K562 (cell line): ENCODE data around the gene SLC27A2. TPM values are rescaled to one million over a fixed set of nuclear protein-coding genes. Genes with fewer than 3 reads are reported as not detected.

ENCODE experiments used
- ATAC-seq: fragments of 200-7000 bp; cut with Tn5 transposase; 3 replicates; pipeline ENCODE4 v1.9.1; 2020; ENCODE audit warnings: moderate library complexity
- BruUV-seq: library from RNA; stranded (reverse); fragments of 400-500 nt; replicated peaks from 2 replicates; lab custom pipeline; 2021; lab: Mats Ljungman, UMichigan
- CTCF ChIA-PET: fragments of 300-600 bp; formaldehyde crosslinking; extraction: SDS; loops from one replicate; lab custom pipeline; 2021; ENCODE audit warnings: low intra/inter-chr PET ratio; lab: Yijun Ruan, JAX
- POLR2A ChIA-PET: fragments of 300-600, 350-650 bp; sonication (Branson Sonifier 250); formaldehyde crosslinking; extraction: SDS; loops from one replicate; lab custom pipeline; 2021; ENCODE audit warnings: antibody characterized with exemption, inconsistent platforms; lab: Yijun Ruan, JAX
- DNase-seq, 4 experiments: peaks; one replicate each; pipeline versions ENCODE4 v3.0.0 to v3.0.0-alpha.2; 2011 to 2018; ENCODE audit warnings: low spot score in 3 of 4, mixed read lengths in 3 of 4; ENCODE audit errors: extremely low read depth in 1 of 4
- FAIRE-seq: peaks from 2 replicates; lab custom pipeline; 2011; peaks lifted over from hg19 to GRCh38; lab: Jason Lieb, UNC
- H2AFZ ChIP-seq: 2 replicates; pipeline ENCODE4 v1.6.0; 2011; ENCODE audit warnings: low read depth, low read length, control low read depth, inconsistent platforms
- H3K27ac ChIP-seq: fragments of 200-600 bp; 3 replicates; pipeline ENCODE4 v1.8.0; 2011; ENCODE audit warnings: low read depth, mild to moderate bottlenecking, control low read depth, inconsistent platforms, low read length, moderate library complexity, mixed read lengths; ENCODE audit errors: extremely low read depth
- H3K27me3 ChIP-seq, 2 experiments: fragments of 300-600 bp in 1 of 2; 2 replicates in 1 of 2; 3 replicates in 1 of 2; pipeline versions ENCODE4 v1.6.0 to v1.8.0; 2011; ENCODE audit warnings: inconsistent platforms in 2 of 2, low read length in 2 of 2, mild to moderate bottlenecking in 1 of 2, mixed read lengths in 1 of 2, moderate library complexity in 1 of 2; ENCODE audit not compliant: control insufficient read depth in 2 of 2, insufficient read depth in 2 of 2
- H3K36me3 ChIP-seq: fragments of 300-600 bp; 3 replicates; pipeline ENCODE4 v1.8.0; 2011; ENCODE audit warnings: mild to moderate bottlenecking, low read length, inconsistent platforms; ENCODE audit not compliant: control insufficient read depth, insufficient read depth
- H3K4me1 ChIP-seq, 2 experiments: fragments of 200-600 bp in 1 of 2; replicated peaks in 1 of 2; 2 replicates in 1 of 2; 3 replicates in 1 of 2; pipeline versions ENCODE4 v1.5.1 to v1.8.0; 2011; ENCODE audit warnings: inconsistent platforms in 2 of 2, low read length in 2 of 2, mild to moderate bottlenecking in 1 of 2, mixed read lengths in 1 of 2, moderate library complexity in 1 of 2; ENCODE audit not compliant: control insufficient read depth in 2 of 2, insufficient read depth in 2 of 2
- H3K4me2 ChIP-seq: 2 replicates; pipeline ENCODE4 v1.6.1; 2011; ENCODE audit warnings: low read length, control low read depth, inconsistent platforms, mixed read lengths; ENCODE audit not compliant: insufficient read depth
- H3K4me3 ChIP-seq: fragments of 200-600 bp; sonication (generic), shearing (Covaris generic); 2 replicates; pipeline ENCODE4 v1.5.1; 2016; ENCODE audit warnings: control low read depth, inconsistent platforms
- H3K79me2 ChIP-seq: fragments of 200-600 bp; 3 replicates; pipeline ENCODE4 v1.8.0; 2011; ENCODE audit warnings: low read length, inconsistent platforms; ENCODE audit not compliant: control insufficient read depth, insufficient read depth
- H3K9ac ChIP-seq, 2 experiments: 2 replicates each; pipeline versions ENCODE4 v1.6.0 to v1.6.1; 2011; ENCODE audit warnings: low read depth in 2 of 2, low read length in 2 of 2, control low read depth in 1 of 2, inconsistent platforms in 1 of 2, mild to moderate bottlenecking in 1 of 2, mixed read lengths in 1 of 2; ENCODE audit not compliant: insufficient read depth in 1 of 2
- H3K9me1 ChIP-seq: one replicate; pipeline ENCODE4 v1.6.0; 2011; ENCODE audit warnings: inconsistent platforms, mild to moderate bottlenecking, low read length, moderate library complexity; ENCODE audit not compliant: control insufficient read depth, insufficient read depth
- H3K9me3 ChIP-seq: replicated peaks from 2 replicates; pipeline ENCODE4 v1.5.1; 2011; ENCODE audit warnings: low read depth, low read length, inconsistent platforms; ENCODE audit not compliant: control insufficient read depth, insufficient read depth
- H4K20me1 ChIP-seq: replicated peaks from 2 replicates; pipeline ENCODE4 v1.6.1; 2011; ENCODE audit warnings: low read length, inconsistent platforms, mixed read lengths; ENCODE audit not compliant: control insufficient read depth, insufficient read depth
- CBX5 ChIP-seq: IDR thresholded peaks from 2 replicates; pipeline ENCODE4 v1.6.1; 2014; ENCODE audit warnings: low read depth, borderline replicate concordance
- FUS ChIP-seq: fragments of 200-400 bp; formaldehyde crosslinking; optimal IDR thresholded peaks from 2 replicates; pipeline ENCODE3; 2017; ENCODE audit warnings: low read depth, low read length
- HDAC6 ChIP-seq: IDR thresholded peaks from 2 replicates; pipeline ENCODE4 v1.6.1; 2012; ENCODE audit warnings: low read depth, mild to moderate bottlenecking, control low read depth, inconsistent platforms, low read length, moderate library complexity
- MCM5 ChIP-seq: fragments of 450-650 bp; IDR thresholded peaks from 2 replicates; pipeline ENCODE4 v1.6.1; 2016; ENCODE audit warnings: low read depth
- PRPF4 ChIP-seq: fragments of 200-400 bp; formaldehyde crosslinking; IDR thresholded peaks from one replicate; pipeline ENCODE4 v1.6.1; 2017; ENCODE audit warnings: low read length, low read depth, mild to moderate bottlenecking; ENCODE audit not compliant: insufficient read depth, poor library complexity, severe bottlenecking
- RBM25 ChIP-seq: fragments of 200-400 bp; formaldehyde crosslinking; IDR thresholded peaks from 2 replicates; pipeline ENCODE4 v1.6.1; 2018; ENCODE audit warnings: low read length, low read depth, moderate library complexity; ENCODE audit not compliant: severe bottlenecking
- RCOR1 ChIP-seq, 2 experiments: IDR thresholded peaks; 2 replicates each; pipeline ENCODE4 v1.6.1; 2012; ENCODE audit warnings: low read depth in 2 of 2, low read length in 2 of 2, borderline replicate concordance in 1 of 2, improper control_type of control experiment in 1 of 2
- TAF1 ChIP-seq: IDR thresholded peaks from 2 replicates; pipeline ENCODE4 v1.6.1; 2011; ENCODE audit warnings: mild to moderate bottlenecking, low read length, moderate library complexity; ENCODE audit not compliant: insufficient read depth, control insufficient read depth, severe bottlenecking; ENCODE audit errors: extremely low read depth
- XRCC5 ChIP-seq: fragments of 200-400 bp; formaldehyde crosslinking; IDR thresholded peaks from 2 replicates; pipeline ENCODE4 v1.6.1; 2017; ENCODE audit warnings: low read depth, mild to moderate bottlenecking, low read length
- ZC3H4 ChIP-seq: sonication (generic); formaldehyde crosslinking; IDR thresholded peaks from 2 replicates; pipeline ENCODE4 v1.9.0; 2021; ENCODE audit warnings: missing genetic modification reagents, borderline replicate concordance
- ZNF445 ChIP-seq: fragments of 250-450 bp; sonication (Bioruptor Pico); IDR thresholded peaks from 2 replicates; pipeline ENCODE4 v1.4.0; 2020; ENCODE audit warnings: low read depth, mild to moderate bottlenecking, moderate library complexity
- ZNF644 ChIP-seq: fragments of 200-800 bp; sonication (Bioruptor generic); IDR thresholded peaks from 2 replicates; pipeline ENCODE4 v1.6.1; 2016; ENCODE audit warnings: low read depth, missing genetic modification characterization, missing compliant biosample characterization
- WGBS: fragments of 100-300 bp; shearing (Covaris generic); methylation state at CpG from one replicate; pipeline ENCODE4 v1.1.6; 2016; ENCODE audit warnings: low coverage, mixed read lengths; ENCODE audit not compliant: insufficient coverage; ENCODE audit errors: missing lambda C conversion rate; 5-methylcytosine and 5-hydroxymethylcytosine counted together
- in situ Hi-C: fragments of 300-500 bp; cut with MboI; formaldehyde crosslinking; loops from 4 replicates; pipeline ENCODE4 v1.15.0; 2018; ENCODE audit warnings: inconsistent platforms, mixed read lengths
- intact Hi-C: fragments of 100-400 bp; cut with micrococcal nuclease; formaldehyde crosslinking; loops from 2 replicates; pipeline ENCODE4 v1.14.2; 2022
- polyA plus RNA-seq, 8 experiments: library from polyadenylated mRNA; depleted of rRNA in 4 of 8; stranded (reverse) in 5 of 8; unstranded in 3 of 8; fragments of >200 nt; fragmentation: Nextera tagmentation in 2 of 8; fragmentation: Illumina TruSeq in 1 of 8; extraction: Ambion mirVana in 2 of 8; extraction: Trizol in 1 of 8; gene quantifications; 2 replicates each; pipeline versions ENCODE4 v1.2.1 to v1.2.3, GENCODE V29; 2011 to 2014; ENCODE audit warnings: inconsistent platforms in 1 of 8, missing spikeins in 1 of 8
- total RNA-seq, 7 experiments: library from RNA; depleted of rRNA in 6 of 7; stranded (reverse); fragments of >200 nt in 6 of 7; fragmentation: Illumina TruSeq in 2 of 7; extraction: Trizol in 2 of 7; gene quantifications; 2 replicates each; pipeline versions ENCODE4 v1.2.1 to v1.2.3, GENCODE V29; 2011 to 2021; ENCODE audit warnings: low replicate concordance in 1 of 7
- TF ChIP-seq, protein P1 (sequence below), 2 experiments: fragments of 450-650 bp in 1 of 2; sonication (generic) in 1 of 2; formaldehyde crosslinking in 1 of 2; IDR thresholded peaks in 1 of 2; conservative IDR thresholded peaks in 1 of 2; 2 replicates each; pipeline versions ENCODE4 v1.6.1 to v1.8.1; 2016 to 2023; ENCODE audit warnings: mild to moderate bottlenecking in 2 of 2, moderate library complexity in 2 of 2, inconsistent platforms in 1 of 2, missing genetic modification reagents in 1 of 2
- TF ChIP-seq, protein P2 (sequence below): fragments of 450-650 bp; IDR thresholded peaks from one replicate; pipeline ENCODE4 v1.6.1; 2018; ENCODE audit warnings: mild to moderate bottlenecking, moderate library complexity; ENCODE audit not compliant: partially characterized antibody
- TF ChIP-seq, protein P3 (sequence below): sonication (generic); formaldehyde crosslinking; IDR thresholded peaks from 2 replicates; pipeline ENCODE4 v1.8.1; 2023; ENCODE audit warnings: mild to moderate bottlenecking, missing genetic modification reagents
- TF ChIP-seq, protein P4 (sequence below): fragments of 450-650 bp; formaldehyde crosslinking; IDR thresholded peaks from 2 replicates; pipeline ENCODE4 v1.4.0; 2020; ENCODE audit warnings: mild to moderate bottlenecking, mixed read lengths

SLC27A2 gene
- total and polyA plus RNA-seq, 9 of the 15 experiments (the other 6 are each of a cell fraction or from before 2014, with no cell fraction given) = 4.9 to 38.0 (median 22.7) TPM

DNA sequence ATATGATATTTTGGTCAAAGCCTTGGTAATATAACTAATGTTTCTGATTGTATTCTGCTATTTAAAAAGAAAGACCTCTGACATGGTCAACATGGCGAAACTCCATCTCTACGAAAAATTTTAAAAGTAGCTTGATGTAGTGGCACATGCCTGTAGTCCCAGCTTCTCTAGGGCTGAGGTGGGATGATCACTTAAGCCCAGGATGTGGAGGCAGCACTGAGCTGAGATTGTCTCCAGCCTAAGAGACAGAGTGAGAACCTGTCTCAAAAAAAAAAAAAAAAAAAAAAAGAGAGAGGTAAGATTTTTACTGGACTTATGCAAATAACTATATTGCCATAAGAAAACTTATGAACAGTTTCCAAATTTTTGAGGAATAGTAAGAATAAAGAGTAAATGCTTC lies 30.5 kb upstream of the SLC27A2 start:
- H3K79me2 ChIP-seq = no peaks in the 10 kb centered on the region
- DNase-seq (no peak), FAIRE-seq (no peak), ATAC-seq (peak; percentile 53; the same call in 2 of the 3 replicates)
- no peak overlapping the region for H2AFZ ChIP-seq
- H3K4me2 ChIP-seq = no peak overlapping the region
- no peaks in the 10 kb centered on the region for H3K9me3 ChIP-seq
- H3K4me1 ChIP-seq = peaks cover 0 to 5% of the 10 kb centered on the region in 2 experiments; a peak in 2 of 5 replicates
- H3K9me1 ChIP-seq = no peaks in the 10 kb centered on the region
- H4K20me1 ChIP-seq = no peaks in the 10 kb centered on the region
- CTCF ChIA-PET = interaction anchor here (0.6 kb wide), 1 partner anchor 84 kb away, joined by 3 read pairs; no protein-coding TSS in a partner anchor
- no peaks in the 10 kb centered on the region for H3K27me3 ChIP-seq
- H3K9ac ChIP-seq = no peak overlapping the region
- WGBS = 67% methylated on average over 2 of the region's 2 CpGs
- POLR2A ChIA-PET = interaction anchor here (1.2 kb wide), 1 partner anchor 202 kb away, joined by 3 read pairs; no protein-coding TSS in a partner anchor
- in situ Hi-C loops = no loop called here
- H3K27ac ChIP-seq = no peak overlapping the region
- no peak overlapping the region for H3K4me3 ChIP-seq
- no peaks in the 10 kb centered on the region for H3K36me3 ChIP-seq
- no TSS peak for BruUV-seq
- intact Hi-C loops = no loop called here
- TF ChIP-seq MCM5 (no peak), TAF1 (no peak), ZNF445 (CRISPR knock-in tag) (no peak), HDAC6 (no peak), ZC3H4 (CRISPR knock-in tag) (no peak), PRPF4 (no peak), RBM25 (no peak), RCOR1 (IDR thresholded peaks at IDR 0.05; ENCODE audit: borderline replicate concordance in 1 of 2, low read depth in 2 of 2, low read length in 2 of 2) (no peak), CBX5 (no peak), FUS (no peak), ZNF644 (tag) (no peak), XRCC5 (no peak)
- TF ChIP-seq, protein P1, sequence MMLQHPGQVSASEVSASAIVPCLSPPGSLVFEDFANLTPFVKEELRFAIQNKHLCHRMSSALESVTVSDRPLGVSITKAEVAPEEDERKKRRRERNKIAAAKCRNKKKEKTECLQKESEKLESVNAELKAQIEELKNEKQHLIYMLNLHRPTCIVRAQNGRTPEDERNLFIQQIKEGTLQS (IDR thresholded peaks at IDR 0.05) = no peak
- TF ChIP-seq, protein P1 (CRISPR knock-in tag; conservative IDR thresholded peaks at IDR 0.05) = no peak
- TF ChIP-seq, protein P2, sequence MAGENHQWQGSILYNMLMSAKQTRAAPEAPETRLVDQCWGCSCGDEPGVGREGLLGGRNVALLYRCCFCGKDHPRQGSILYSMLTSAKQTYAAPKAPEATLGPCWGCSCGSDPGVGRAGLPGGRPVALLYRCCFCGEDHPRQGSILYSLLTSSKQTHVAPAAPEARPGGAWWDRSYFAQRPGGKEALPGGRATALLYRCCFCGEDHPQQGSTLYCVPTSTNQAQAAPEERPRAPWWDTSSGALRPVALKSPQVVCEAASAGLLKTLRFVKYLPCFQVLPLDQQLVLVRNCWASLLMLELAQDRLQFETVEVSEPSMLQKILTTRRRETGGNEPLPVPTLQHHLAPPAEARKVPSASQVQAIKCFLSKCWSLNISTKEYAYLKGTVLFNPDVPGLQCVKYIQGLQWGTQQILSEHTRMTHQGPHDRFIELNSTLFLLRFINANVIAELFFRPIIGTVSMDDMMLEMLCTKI = no peak
- TF ChIP-seq, protein P3, sequence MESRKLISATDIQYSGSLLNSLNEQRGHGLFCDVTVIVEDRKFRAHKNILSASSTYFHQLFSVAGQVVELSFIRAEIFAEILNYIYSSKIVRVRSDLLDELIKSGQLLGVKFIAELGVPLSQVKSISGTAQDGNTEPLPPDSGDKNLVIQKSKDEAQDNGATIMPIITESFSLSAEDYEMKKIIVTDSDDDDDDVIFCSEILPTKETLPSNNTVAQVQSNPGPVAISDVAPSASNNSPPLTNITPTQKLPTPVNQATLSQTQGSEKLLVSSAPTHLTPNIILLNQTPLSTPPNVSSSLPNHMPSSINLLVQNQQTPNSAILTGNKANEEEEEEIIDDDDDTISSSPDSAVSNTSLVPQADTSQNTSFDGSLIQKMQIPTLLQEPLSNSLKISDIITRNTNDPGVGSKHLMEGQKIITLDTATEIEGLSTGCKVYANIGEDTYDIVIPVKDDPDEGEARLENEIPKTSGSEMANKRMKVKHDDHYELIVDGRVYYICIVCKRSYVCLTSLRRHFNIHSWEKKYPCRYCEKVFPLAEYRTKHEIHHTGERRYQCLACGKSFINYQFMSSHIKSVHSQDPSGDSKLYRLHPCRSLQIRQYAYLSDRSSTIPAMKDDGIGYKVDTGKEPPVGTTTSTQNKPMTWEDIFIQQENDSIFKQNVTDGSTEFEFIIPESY (CRISPR knock-in tag) = no peak
- TF ChIP-seq, protein P4, sequence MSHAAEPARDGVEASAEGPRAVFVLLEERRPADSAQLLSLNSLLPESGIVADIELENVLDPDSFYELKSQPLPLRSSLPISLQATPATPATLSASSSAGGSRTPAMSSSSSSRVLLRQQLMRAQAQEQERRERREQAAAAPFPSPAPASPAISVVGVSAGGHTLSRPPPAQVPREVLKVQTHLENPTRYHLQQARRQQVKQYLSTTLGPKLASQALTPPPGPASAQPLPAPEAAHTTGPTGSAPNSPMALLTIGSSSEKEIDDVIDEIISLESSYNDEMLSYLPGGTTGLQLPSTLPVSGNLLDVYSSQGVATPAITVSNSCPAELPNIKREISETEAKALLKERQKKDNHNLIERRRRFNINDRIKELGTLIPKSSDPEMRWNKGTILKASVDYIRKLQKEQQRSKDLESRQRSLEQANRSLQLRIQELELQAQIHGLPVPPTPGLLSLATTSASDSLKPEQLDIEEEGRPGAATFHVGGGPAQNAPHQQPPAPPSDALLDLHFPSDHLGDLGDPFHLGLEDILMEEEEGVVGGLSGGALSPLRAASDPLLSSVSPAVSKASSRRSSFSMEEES = no peak
